CD4-positive, alpha-beta T cell treated with Interferon alpha-2 for 1 hour (primary cell): ENCODE data around the gene PKP3.
"Not testable (repeated sequence)": the region's sequence is repeated elsewhere in the genome, so short reads cannot be mapped to it uniquely, and the experiment has no call there.

Experiments
- DNase-seq, 2 donors: peaks; one replicate each; pipeline ENCODE4 v3.0.0-alpha.2; 2020 to 2022

Gene PKP3

DNA sequence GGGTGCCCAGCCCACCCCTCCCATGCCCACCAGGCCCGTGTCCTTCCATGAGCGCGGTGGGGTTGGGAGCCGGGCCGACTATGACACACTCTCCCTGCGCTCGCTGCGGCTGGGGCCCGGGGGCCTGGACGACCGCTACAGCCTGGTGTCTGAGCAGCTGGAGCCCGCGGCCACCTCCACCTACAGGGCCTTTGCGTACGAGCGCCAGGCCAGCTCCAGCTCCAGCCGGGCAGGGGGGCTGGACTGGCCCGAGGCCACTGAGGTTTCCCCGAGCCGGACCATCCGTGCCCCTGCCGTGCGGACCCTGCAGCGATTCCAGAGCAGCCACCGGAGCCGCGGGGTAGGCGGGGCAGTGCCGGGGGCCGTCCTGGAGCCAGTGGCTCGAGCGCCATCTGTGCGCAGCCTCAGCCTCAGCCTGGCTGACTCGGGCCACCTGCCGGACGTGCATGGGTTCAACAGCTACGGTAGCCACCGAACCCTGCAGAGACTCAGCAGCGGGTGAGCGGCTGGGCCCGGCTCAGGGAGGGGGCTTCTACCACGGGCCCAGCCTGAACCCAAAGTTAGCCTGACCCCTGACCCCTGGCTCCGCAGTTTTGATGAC is 3.0 kb downstream of the PKP3 start:
- peak; percentile 66 to 71 for DNase-seq

DNA sequence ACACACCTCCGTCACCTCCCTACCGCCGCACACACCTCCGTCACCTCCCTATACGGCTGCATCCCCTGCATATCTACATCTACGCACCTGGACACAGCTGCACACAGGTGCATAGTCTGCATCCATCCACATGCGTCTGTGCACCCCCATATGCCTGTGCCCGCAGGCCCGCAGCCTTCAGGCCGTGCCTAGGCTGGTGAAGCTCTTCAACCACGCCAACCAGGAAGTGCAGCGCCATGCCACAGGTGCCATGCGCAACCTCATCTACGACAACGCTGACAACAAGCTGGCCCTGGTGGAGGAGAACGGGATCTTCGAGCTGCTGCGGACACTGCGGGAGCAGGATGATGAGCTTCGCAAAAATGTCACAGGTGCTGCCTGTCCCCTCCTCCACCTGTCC is 4.8 kb downstream of the PKP3 start:
- DNase-seq: no peak

DNA sequence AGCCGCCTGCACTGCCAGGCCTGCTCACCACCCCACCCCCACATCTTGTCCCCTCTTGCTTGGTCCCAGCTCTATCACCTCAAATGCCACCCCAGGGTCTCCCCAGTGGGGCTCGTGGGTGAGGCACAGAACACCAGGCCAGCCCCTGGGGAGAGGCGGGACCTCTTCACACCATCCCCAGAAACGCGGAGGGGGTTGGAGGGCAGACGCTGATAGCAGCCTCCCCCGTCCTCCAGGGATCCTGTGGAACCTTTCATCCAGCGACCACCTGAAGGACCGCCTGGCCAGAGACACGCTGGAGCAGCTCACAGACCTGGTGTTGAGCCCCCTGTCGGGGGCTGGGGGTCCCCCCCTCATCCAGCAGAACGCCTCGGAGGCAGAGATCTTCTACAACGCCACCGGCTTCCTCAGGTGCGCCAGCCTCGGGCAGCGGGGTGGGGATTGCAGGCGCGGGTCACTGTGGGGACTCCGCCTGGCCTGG is 5.8 kb downstream of the PKP3 start:
- no peak for DNase-seq

DNA sequence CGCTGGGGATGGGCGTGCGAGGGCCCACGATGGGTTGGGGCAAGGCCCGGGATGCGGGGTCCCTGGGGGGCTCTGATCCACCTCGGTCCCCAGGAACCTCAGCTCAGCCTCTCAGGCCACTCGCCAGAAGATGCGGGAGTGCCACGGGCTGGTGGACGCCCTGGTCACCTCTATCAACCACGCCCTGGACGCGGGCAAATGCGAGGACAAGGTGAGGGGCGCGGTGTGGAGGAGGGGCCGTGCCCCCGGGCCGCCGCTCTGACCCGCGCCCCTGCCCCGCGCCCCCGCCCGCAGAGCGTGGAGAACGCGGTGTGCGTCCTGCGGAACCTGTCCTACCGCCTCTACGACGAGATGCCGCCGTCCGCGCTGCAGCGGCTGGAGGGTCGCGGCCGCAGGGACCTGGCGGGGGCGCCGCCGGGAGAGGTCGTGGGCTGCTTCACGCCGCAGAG is 6.3 kb downstream of the PKP3 start:
- no peak for DNase-seq

DNA sequence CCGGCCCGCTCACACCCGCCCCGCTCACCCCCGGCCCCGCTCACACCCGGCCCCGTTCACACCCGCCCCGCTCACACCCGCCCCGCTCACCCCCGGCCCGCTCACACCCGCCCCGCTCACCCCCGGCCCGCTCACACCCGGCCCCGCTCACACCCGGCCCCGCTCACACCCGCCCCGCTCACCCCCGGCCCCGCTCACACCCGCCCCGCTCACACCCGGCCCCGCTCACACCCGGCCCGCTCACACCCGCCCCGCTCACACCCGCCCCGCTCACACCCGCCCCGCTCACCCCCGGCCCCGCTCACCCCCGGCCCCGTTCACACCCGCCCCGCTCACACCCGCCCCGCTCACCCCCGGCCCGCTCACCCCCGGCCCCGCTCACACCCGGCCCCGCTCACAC is 7.2 kb downstream of the PKP3 start:
- not testable (repeated sequence) for DNase-seq

DNA sequence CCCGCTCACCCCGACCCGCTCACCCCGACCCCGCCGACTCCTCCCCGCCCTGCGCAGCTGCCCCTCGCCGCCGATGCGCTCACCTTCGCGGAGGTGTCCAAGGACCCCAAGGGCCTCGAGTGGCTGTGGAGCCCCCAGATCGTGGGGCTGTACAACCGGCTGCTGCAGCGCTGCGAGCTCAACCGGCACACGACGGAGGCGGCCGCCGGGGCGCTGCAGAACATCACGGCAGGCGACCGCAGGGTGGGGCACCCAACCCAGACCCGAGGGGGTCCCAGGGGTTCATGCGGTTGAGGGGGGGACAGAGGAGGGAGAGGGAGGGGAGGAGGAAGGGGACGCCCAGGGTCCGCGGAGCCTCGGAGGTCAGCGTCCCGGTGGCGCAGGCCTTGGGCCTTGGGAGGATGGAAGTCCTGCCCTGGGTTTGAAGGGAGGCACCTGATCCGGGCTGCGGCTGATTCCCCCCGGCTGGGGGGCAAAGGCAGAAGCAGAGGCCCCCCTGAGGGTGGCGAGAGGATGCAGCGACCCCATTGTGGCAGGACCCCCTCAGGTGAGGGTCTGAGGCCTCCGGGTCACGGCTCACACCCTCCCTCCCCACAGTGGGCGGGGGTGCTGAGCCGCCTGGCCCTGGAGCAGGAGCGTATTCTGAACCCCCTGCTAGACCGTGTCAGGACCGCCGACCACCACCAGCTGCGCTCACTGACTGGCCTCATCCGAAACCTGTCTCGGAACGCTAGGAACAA is 9.2 kb downstream of the PKP3 start:
- no peak for DNase-seq

DNA sequence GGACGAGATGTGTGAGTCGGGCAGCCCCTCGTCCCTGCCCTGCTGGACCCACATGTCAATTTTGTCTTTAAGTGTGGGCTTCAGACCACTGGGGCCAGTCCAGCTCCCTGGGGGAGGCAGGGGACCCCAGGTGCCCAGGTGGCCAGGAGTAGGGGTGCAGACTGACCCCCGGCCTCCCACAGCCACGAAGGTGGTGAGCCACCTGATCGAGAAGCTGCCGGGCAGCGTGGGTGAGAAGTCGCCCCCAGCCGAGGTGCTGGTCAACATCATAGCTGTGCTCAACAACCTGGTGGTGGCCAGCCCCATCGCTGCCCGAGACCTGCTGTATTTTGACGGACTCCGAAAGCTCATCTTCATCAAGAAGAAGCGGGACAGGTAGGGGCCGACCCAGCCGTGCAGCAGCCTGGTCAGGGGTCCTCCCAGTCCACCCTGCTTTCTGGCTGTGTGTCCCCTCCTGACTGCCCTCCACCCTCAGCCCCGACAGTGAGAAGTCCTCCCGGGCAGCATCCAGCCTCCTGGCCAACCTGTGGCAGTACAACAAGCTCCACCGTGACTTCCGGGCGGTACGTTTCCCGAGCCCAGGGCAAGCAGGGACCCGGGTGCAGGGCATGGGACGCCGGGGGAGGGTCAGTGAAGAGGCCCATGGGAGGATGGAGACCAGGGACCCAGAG is 9.9 kb downstream of the PKP3 start:
- no peak for DNase-seq

DNA sequence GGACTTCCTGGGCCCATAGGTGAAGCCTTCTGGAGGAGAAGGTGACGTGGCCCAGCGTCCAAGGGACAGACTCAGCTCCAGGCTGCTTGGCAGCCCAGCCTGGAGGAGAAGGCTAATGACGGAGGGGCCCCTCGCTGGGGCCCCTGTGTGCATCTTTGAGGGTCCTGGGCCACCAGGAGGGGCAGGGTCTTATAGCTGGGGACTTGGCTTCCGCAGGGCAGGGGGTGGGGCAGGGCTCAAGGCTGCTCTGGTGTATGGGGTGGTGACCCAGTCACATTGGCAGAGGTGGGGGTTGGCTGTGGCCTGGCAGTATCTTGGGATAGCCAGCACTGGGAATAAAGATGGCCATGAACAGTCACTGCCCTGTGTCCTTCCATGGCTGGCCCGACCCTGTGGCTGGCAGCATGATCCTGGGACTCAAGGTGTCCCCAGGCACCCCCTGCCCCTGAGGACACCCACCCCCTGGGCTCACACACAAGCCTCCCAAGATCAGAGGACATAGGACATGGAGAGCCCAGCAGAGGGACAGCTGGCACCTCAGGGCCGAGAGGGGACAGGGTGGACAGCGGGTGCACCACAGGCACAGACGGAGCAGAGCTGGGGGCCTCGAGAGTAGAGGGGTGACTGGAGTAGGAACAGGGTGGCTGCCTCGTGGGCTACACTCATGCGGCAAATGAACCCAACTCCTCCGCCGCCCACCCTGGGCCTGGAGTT is 10.7 kb downstream of the PKP3 start:
- no peak for DNase-seq

DNA sequence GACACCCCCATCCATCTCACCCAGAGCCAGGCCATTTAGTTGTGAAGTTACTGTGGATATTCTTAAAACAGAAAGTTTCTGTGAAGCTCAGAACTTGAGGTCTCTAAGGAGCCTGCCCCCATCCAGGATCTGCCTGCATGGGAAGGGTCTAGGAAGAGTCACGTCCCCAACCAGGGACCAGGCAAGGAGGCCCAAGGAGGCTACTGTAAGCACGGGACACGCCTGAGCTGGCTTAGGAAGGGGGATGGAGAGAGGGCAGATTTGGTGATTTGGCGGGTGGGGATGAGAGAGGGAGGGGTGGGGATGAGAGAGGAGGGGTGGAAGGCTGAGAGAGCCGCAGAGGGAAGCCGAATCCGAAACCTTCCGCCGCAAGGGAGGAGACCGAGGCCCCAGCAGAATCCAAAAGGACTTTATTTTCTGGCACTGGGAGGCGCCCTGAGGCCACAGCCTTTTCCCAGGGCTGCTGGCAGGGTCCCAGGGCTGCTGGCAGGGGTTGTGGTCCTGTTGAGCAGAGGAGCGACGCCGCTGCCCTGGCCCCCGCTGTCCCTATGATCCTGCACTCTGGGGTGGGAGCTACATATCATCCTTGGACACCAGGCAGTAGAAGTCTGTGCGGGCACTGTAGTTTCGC is 11.4 kb downstream of the PKP3 start:
- DNase-seq: no peak

DNA sequence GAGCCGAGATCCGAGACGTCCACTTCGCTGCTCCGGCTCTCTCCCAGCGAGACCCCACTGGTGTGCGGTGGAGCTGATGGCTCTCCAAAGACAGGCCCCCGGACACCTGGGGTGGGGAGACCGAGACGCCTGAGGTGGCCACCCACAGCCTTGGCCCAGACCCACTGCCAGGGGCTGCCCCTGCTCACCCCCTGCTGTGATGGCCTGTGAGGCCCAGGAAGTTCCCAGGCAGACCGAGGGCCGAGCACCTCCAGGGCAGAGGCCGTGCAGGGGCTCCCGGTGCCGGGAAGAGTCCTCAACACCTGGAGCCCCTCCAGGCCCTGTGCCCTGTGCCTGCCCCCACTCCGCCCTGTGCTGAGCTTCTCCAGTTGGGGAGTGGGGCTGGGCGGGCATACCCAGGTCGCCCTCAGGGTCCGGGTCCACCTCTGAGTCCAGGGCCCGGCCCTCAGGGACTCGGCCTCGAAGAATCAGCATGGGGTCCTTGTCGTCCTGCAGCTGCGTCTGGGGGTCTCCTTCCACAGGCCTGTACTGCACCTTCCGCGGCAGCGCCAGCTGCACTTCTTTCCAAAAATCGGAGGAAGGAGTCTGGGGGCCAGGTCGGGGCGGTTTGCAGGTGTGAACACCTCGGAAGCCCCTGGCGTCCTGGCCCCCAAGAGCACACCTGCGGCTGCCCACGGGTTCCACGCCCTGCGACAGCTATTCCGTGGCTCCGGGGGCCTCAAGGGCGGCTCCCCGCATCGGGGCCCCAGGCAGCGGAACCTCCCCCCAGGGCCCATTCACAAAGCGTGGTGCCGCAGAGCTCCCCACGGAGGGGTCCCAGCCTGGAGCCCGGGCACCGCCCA is 12.2 kb downstream of the PKP3 start:
- no peak for DNase-seq

DNA sequence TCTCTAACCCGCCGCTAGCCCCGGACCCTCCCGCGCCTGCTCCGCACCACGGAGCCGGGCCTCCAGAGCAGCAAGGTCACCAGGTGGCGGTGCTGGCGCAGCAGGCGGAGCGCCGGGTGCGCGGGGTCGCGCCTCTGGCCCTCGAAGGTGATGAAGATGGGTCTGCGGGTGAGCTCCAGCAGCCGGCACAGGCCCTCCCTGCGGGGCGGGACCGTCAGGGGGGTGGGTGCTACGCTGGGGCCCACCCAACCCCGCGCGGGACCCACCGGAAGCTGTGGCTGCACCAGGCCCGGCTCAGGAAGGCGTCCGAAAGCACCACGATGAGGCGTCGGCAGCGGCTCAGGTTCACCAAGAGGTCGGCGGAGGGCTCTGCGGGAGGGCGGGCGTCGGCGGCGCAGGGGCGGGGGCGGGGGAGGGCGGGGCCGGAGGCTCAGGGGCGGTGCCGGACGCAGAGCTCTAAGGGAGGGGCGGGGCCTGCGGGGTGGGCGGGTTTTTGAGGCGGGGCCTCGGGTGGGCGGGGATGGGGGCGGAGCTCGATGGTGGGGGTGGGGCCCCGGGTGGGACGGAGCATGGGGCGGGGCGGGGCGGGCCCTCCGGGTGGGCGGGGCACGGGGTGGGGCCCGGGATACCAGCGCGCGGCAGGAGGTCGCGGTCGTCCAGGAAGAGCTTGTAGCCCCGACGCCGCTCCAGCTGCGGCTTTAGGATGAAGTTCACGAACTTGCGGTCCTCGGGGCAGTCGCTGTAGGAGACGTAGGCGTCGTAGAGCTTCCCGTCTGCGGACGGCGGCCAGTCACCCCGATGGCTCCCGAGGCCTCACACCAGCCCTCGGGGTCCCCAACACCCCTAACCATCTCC is 13.0 kb downstream of the PKP3 start:
- DNase-seq: peak; percentile 96

DNA sequence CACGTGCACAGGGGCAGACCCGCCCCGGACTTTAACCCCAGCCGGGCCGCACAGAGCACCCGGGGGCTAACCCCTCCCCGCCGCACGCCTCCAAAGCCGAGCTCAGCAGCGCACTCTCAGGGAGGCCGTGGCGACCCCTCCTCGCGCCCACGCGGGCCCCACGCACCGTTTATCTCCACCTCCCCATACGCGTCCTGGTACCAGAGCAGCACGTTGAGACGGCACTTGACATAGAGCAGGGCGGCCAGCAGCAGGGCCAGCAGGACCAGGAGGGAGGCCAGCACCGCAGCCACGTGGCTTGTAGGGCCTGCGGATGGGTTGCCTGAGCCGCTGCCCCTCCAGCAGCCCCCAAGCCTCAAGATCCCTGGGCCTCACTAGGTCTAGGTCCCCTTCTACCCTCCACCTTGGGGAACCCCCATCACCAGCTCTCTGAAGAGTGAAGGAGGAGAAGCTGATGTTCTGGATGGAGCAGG is 13.7 kb downstream of the PKP3 start:
- DNase-seq: no peak

DNA sequence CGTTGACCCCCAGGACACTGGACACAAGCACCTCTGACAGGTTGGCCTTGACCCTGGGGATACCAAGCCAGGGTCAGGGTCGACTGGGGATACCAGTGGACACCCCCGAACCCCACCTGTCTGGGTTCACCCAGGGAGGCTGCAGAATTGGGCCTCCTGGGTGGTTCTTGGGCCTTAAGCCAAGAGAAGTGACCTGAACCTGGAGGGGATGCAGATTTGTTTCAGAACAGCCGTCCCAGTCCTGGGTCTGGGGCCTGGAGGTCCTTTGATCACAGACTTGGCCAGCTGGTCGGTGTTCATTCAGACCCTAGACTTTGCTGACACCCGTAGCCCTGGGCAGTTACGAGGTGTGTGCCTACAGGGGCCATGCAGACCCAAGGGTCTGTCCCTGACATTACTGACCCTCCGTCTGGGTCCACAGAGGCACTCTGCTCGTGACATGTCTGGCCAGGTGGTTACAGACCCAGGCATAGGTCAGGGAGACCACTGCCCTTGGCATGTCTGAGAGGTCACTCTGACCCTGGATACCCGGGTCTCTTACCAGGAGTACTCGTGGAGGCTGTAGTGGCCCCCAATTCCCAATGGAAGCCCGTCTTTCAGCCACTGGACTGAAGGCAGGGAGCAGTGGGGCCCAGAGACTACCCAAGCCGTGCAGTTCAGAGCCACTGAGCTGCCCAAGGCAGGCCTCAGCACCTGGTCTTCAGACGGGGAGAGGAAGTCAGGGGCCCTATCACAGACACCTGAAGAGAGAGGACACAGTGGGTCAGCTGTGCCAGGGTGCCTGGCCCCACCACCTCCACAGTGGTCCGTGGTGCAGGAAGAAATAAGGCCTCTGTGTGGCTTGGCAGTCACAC is 14.4 kb downstream of the PKP3 start:
- DNase-seq: no peak

DNA sequence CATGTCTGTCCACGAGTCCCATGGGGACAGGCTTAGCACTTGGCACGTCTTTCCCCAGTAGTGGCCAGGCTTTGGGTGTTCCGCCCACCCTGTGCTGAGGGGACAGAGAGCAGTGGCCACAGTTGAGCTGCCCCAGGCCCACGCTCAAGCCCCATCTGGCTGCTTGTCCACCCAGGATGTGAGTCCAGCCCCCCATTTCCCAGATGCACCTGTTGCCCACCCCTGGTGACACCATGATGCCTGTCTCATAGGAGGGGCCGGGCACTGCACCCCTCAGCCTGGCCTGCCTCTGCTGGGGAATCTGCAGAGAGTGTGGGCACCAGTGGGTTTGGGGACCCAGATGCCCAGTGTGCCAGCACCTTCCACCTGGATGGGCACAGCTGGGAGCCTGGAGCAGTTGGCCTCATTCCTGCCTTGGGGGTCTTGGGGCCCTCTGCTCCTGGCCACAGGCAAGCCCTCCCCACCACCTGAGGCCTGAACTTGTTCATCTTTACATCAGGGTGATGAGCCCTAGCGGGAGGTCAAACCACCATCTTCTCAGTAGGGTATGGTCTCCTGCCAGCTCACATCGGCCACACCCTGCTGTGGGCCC is 15.1 kb downstream of the PKP3 start:
- no peak for DNase-seq

DNA sequence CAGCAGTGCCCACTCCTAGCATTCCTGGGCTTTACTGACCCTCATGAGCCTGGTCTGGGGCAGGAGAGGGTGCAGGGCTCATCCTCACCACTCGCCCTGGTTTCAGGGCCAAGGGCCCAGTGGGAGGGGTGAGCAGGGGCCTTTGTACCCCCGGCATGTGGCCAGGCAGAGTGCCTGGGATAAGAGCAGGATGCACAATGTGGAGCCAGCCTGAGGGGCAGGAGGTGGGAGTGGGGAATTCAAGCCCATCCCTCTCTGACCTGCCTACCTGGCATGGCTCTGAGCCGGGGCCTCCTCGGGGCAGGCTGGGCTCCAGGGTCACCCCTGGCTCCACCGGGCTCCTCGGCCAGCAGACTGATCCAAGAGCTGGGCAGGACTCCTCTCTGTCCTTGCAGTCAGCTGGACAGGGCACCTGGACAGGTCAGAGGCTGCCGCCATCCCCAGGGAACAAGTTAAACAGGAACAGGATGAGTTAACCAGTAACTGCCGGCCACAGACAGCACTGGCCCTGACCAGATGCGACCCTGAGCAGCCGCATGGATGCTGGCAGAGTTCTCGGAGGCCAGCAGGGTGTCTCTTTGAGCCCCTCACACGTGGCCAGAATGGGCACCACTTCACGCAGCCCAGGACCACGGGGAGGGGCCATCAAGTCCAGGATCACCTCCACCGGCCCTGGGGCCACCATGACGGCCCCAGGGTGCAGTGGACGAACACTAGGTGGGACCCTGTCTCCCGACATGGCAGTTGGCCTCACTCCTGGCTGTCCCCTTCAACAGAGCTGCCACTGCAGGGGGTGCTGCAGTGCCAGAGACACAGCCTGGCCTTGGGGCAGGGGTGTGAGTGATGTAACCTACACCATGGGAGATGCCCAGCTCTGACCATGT is 15.8 kb downstream of the PKP3 start:
- no peak for DNase-seq

DNA sequence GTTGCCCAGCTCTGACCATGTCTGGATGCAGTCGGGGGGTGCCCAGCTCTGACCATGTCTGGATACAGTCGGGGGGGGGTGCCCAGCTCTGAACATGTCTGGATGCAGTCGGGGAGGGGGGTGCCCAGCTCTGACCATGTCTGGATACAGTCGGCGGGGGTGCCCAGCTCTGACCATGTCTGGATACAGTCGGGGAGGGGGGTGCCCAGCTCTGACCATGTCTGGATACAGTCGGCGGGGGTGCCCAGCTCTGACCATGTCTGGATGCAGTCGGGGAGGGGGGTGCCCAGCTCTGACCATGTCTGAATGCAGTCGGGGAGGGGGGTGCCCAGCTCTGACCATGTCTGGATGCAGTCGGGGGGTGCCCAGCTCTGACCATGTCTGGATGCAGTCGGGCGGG is 16.7 kb downstream of the PKP3 start:
- not testable (repeated sequence) for DNase-seq

DNA sequence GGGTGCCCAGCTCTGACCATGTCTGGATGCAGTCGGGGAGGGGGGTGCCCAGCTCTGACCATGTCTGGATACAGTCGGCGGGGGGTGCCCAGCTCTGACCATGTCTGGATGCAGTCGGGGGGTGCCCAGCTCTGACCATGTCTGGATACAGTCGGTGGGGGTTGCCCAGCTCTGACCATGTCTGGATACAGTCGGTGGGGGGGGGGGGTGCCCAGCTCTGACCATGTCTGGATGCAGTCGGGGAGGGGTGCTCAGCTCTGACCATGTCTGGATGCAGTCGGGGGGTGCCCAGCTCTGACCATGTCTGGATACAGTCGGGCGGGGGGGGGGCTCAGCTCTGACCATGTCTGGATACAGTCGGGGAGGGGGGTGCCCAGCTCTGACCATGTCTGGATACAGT is 17.5 kb downstream of the PKP3 start:
- not testable (repeated sequence) for DNase-seq

DNA sequence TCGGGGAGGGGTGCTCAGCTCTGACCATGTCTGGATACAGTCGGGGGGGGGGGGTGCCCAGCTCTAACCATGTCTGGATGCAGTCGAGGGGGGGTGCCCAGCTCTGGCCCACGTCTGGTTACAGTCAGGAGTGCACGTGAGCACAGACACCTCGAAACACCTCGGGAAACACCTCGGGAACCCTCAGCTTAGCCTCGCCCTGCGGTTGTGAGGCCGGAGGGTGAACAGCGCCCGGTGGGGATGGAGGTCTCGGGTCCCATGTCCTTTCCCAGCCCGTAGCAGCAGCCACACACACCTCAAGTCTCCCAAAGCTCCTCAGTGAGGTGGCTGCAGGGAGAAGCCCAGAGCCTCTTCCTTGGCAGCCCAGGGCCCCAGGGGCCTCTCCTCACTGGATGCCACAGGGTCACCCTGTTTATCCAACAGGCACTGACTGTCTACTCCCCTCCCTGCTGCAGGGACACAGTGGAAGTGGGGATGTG is 18.7 kb downstream of the PKP3 start:
- no peak for DNase-seq
